D721Med (cell line): Measurements from ENCODE around the gene PBX4.

Experiments used
- DNase-seq: peaks from one replicate; pipeline ENCODE4 v3.0.0; 2011; ENCODE audit warnings: low spot score; ENCODE audit not compliant: insufficient read length
- FAIRE-seq: peaks from 2 replicates; lab custom pipeline; 2011; peaks lifted over from hg19 to GRCh38; lab: Jason Lieb, UNC
- TF ChIP-seq, protein P1 (sequence below): IDR thresholded peaks from 2 replicates; pipeline ENCODE4 v1.5.1; 2012; ENCODE audit warnings: mild to moderate bottlenecking, control low read depth; ENCODE audit not compliant: insufficient read depth; ENCODE audit errors: missing control alignments

The PBX4 gene

DNA sequence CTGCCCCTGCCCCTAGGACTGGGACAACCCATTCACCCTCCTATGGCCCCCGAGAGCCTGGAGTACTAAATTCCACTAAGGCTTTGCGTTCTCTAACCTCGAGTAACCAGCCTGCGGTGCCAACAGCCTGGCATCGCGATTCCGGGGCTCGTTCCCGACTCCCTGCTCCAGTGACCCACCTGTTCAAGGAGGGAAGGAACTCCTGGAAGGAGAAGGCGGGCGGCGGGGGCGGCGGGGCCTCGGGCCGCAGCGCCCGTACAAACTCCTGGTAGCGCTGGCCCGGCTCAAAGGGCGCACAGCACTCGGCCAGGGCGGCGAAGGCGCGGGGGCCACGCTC, 18.7 kb upstream of the PBX4 start:
- TF ChIP-seq, protein P1, sequence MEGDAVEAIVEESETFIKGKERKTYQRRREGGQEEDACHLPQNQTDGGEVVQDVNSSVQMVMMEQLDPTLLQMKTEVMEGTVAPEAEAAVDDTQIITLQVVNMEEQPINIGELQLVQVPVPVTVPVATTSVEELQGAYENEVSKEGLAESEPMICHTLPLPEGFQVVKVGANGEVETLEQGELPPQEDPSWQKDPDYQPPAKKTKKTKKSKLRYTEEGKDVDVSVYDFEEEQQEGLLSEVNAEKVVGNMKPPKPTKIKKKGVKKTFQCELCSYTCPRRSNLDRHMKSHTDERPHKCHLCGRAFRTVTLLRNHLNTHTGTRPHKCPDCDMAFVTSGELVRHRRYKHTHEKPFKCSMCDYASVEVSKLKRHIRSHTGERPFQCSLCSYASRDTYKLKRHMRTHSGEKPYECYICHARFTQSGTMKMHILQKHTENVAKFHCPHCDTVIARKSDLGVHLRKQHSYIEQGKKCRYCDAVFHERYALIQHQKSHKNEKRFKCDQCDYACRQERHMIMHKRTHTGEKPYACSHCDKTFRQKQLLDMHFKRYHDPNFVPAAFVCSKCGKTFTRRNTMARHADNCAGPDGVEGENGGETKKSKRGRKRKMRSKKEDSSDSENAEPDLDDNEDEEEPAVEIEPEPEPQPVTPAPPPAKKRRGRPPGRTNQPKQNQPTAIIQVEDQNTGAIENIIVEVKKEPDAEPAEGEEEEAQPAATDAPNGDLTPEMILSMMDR: no peak
- FAIRE-seq (no peak), DNase-seq (no peak)

DNA sequence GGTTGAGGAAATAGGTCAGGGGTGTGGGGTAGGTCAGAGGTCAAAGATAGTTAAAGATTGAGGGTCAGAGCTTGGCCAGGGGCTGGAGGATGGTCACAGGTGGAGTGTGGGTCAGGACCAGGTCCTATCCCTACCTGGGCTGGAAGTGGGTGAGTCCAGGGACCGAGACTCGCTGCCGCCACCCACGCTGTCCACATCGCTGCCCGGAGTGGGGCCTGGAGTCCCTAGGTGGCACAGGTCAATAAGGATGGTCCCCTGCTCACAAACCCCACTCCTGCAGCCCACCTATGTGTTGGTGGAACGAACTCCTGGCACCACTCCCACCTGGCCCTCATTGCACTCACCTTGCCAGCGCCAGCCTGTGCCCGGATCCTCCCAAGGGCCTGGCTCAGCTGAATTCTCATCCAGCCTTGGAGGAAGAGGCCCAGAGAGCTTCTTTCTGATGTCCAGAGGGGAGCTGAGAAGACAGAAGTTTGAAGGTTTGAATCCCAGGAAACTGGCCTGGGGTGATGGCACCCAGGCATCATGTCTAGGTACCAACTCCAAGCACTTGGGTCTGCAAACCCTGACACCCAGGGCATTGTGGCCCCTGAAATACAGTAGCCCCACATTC, 18.2 kb upstream of the PBX4 start:
- no peak for FAIRE-seq
- DNase-seq: no peak
- TF ChIP-seq, protein P1: no peak

DNA sequence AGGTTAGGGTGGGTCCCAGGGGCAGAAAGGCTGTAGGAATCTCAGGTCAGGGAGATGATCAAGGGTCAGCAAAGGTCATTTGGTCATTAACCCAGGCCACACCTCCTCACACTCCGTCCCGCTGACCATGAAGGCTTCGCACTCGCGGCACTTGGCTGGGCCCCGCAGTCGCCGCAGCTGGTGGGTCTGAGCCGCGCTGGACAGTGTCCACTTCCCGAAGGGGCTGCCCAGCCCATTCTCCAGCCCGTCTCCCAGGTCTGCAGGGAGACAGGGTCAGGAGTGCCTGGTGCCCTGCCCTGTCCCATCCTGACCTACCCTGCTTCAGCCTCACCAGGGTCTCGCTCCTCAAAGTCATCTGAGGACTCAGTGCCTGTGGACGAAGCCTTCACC, 16.8 kb upstream of the PBX4 start:
- no peak for DNase-seq
- no peak for FAIRE-seq
- TF ChIP-seq, protein P1: no peak

DNA sequence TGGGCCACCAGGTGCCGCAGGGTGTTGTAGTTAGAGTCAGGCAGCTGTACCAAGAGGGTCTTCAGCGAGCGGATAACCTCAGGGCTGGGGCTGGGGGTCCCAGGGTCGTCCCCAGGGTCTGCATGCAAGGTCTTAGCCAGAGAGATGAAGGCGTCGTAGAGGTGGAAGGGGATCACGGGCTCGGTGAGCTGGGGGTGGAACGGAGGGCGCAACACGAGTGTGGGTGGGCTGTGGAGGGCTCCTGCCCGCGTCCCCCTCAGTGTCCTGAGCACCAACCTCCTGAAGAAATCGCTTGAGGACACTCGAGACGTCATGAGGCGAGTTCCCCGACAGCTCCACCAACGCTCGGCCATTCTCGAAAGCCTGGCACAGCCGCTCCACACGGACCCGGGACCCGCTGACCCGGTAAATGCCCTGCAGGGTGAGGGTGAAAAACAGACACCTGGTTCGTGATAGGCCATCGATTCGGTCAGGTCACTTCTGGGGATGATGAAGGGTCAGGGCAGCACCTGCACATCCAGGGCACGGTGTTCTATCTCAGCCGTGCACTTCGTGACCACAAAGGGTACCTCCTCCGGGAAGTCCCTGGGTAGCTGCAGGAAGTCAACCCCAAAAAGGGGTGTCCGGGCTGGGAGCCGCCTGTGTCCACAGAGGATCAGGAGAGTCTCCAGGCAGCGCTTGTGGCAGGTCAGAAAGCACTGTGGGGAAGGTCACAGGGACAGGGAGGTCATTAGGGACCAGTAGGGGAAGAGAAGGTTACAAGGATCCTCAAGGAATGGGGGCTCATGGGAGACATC, 16.2 kb upstream of the PBX4 start:
- TF ChIP-seq, protein P1: no peak
- DNase-seq (no peak), FAIRE-seq (no peak)

DNA sequence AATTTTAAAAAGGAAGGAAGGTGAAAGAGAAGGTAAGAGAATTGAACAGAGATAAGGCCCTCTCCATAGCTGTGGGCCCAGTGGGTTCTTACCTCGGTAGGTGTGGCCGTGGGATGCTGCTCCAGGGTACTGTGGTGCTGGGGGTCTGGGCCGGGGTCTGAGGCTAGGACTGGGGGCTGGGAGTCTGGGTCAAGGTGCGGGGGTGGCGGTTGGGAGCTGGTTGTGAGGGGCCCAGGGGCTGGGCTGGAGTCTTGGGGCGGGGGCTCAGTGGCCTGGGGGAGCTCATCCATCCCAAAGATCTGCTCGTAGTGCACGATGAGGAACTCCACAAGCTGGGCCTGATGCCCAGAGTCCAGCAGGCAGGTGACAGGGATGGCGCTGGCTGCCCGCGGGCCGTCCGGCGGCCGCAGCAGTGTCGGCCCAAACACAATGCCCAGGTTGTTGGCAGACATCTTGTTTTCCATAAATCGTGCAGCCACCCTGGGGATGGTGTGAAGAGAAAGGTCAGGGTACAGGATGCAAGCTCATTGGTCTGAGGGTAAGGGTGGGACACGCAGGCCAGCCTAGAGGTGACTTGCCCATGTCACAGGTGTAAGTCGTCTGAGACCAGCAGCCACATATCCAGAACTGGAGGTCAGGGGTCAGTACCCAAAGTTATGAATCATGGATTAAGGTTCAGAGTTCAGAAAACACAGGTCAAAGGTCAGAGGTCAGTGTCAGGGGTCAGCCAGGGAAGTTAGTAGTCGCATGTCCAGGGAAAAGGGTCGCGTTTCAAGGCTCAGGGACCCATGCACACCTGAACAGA, 15.4 kb upstream of the PBX4 start:
- TF ChIP-seq, protein P1: no peak
- no peak for FAIRE-seq
- no peak for DNase-seq

DNA sequence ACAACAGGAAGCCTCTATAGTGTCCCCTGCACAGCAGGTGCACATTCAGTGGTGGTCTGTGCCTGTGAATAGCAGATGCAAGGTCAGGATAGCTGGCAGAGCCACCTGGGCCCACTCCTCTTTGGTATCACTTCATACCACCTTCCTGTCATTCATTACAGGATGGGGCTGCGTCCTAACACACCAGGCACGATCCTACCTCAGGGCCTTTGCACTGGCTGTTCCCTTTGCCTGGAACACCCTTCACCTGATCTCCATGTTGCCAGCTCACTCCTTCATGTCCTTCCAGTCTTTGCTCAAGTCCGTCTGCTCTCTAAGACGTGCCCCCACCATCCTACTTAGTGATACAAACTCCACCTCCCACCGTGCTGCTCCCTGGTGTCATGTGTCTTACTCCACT, 14.2 kb upstream of the PBX4 start:
- TF ChIP-seq, protein P1: no peak
- no peak for FAIRE-seq

DNA sequence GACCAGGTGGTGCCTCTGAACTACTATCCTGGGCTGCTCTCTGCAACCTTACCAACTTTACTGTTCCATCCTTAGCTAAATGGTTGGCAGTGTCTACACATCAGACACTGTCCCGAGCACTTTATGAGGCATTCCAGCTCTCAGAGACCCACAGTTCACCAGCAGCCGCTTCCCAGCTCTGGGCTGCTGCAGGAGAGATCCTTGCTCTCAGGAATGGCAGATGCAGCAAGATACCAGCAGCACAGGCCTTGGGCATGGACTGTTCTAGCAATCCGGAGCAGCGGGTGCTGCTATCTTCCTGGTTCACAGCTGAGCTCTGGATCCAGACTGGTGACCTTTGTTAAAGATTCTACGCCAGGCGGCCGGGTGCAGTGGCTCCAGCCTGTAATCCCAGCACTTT, 12.9 kb upstream of the PBX4 start:
- DNase-seq (no peak), FAIRE-seq (no peak)
- TF ChIP-seq, protein P1: no peak

More for the DNA sequence above, 14.2 kb upstream of the PBX4 start:
- no peak for DNase-seq
